SK-N-SH (cell line): ENCODE measurements around the gene C13orf46. TPM values are rescaled to one million over a fixed set of nuclear protein-coding genes. Genes with fewer than 3 reads are reported as not detected.

ENCODE experiments used
- CTCF ChIA-PET: fragments of 300-600, 350-600 bp; formaldehyde crosslinking; extraction: SDS; loops from one replicate; lab custom pipeline; 2021; lab: Yijun Ruan, JAX
- POLR2A ChIA-PET: fragments of 350-600 bp; sonication (Branson Sonifier 250); formaldehyde crosslinking; extraction: SDS; loops from one replicate; lab custom pipeline; 2020; ENCODE audit warnings: antibody characterized with exemption, inconsistent platforms; lab: Yijun Ruan, JAX
- DNase-seq: peaks from one replicate; pipeline ENCODE4 v3.0.0; 2012
- H2AFZ ChIP-seq: fragments of 200-600 bp; sonication (generic); 2 replicates; pipeline ENCODE4 v1.8.1; 2016; ENCODE audit warnings: antibody characterized with exemption, mild to moderate bottlenecking, low read depth
- H3F3A ChIP-seq: fragments of 200-600 bp; sonication (generic); replicated peaks from 2 replicates; pipeline ENCODE3; 2016; ENCODE audit warnings: antibody characterized with exemption, mild to moderate bottlenecking; ENCODE audit not compliant: insufficient read depth
- H3K27ac ChIP-seq, 2 experiments: fragments of 200-500 bp in 1 of 2; fragments of 200-600 bp in 1 of 2; sonication (Bioruptor generic) in 1 of 2; sonication (generic), shearing (Covaris generic) in 1 of 2; 2 replicates each; pipeline versions ENCODE4 v1.5.1 to v1.6.1; 2014 to 2016; ENCODE audit warnings: low read depth in 2 of 2, inconsistent platforms in 1 of 2, low read length in 1 of 2, mild to moderate bottlenecking in 1 of 2, mixed read lengths in 1 of 2
- H3K27me3 ChIP-seq: fragments of 200-600 bp; sonication (generic), shearing (Covaris generic); 2 replicates; pipeline ENCODE4 v1.6.1; 2016; ENCODE audit warnings: mixed run types; ENCODE audit not compliant: insufficient read depth
- H3K36me3 ChIP-seq, 2 experiments: fragments of 200-500 bp in 1 of 2; fragments of 200-600 bp in 1 of 2; sonication (Bioruptor generic) in 1 of 2; sonication (generic) in 1 of 2; replicated peaks in 1 of 2; 2 replicates each; pipeline versions ENCODE3 to v1.5.1; 2014 to 2016; ENCODE audit warnings: low read length in 1 of 2, mild to moderate bottlenecking in 1 of 2; ENCODE audit not compliant: insufficient read depth in 2 of 2, control insufficient read depth in 1 of 2
- H3K4me1 ChIP-seq, 2 experiments: fragments of 200-500 bp in 1 of 2; fragments of 200-600 bp in 1 of 2; sonication (Bioruptor generic) in 1 of 2; sonication (generic), shearing (Covaris generic) in 1 of 2; 2 replicates each; pipeline versions ENCODE4 v1.5.1 to v1.6.1; 2014 to 2016; ENCODE audit warnings: low read depth in 1 of 2, low read length in 1 of 2, mixed run types in 1 of 2; ENCODE audit not compliant: insufficient read depth in 2 of 2, control insufficient read depth in 1 of 2
- H3K4me2 ChIP-seq: fragments of 200-600 bp; sonication (generic), shearing (Covaris generic); 2 replicates; pipeline ENCODE4 v1.6.1; 2017; ENCODE audit warnings: mixed run types
- H3K4me3 ChIP-seq, 2 experiments: fragments of 200-500 bp in 1 of 2; fragments of 200-600 bp in 1 of 2; sonication (Bioruptor generic) in 1 of 2; sonication (generic), shearing (Covaris generic) in 1 of 2; 2 replicates each; pipeline versions ENCODE4 v1.5.1 to v1.8.1; 2014 to 2016; ENCODE audit warnings: low read depth in 2 of 2, inconsistent platforms in 1 of 2, low read length in 1 of 2, mild to moderate bottlenecking in 1 of 2, mixed read lengths in 1 of 2, moderate library complexity in 1 of 2
- H3K79me2 ChIP-seq: fragments of 200-600 bp; sonication (generic); 2 replicates; pipeline ENCODE4 v1.8.1; 2017; ENCODE audit warnings: mild to moderate bottlenecking; ENCODE audit not compliant: insufficient read depth
- H3K9ac ChIP-seq: fragments of 200-600 bp; sonication (generic); 2 replicates; pipeline ENCODE4 v1.6.1; 2017; ENCODE audit warnings: mixed run types
- H3K9me2 ChIP-seq: fragments of 200-600 bp; sonication (generic); 2 replicates; pipeline ENCODE4 v1.6.1; 2017; ENCODE audit warnings: mixed run types
- H3K9me3 ChIP-seq: fragments of 200-600 bp; sonication (generic); 2 replicates; pipeline ENCODE4 v1.6.1; 2017; ENCODE audit warnings: mixed run types, mild to moderate bottlenecking, moderate library complexity
- H4K20me1 ChIP-seq: fragments of 200-600 bp; sonication (generic); 2 replicates; pipeline ENCODE4 v1.6.1; 2017; ENCODE audit warnings: mild to moderate bottlenecking, mixed run types; ENCODE audit not compliant: insufficient read depth
- CHD2 ChIP-seq: fragments of 150-350 bp; IDR thresholded peaks from 2 replicates; pipeline ENCODE4 v1.6.1; 2018; ENCODE audit warnings: low read length; ENCODE audit not compliant: partially characterized antibody
- FOSL2 ChIP-seq: IDR thresholded peaks from 2 replicates; pipeline ENCODE4 v1.4.0; 2012; ENCODE audit warnings: low read depth, mild to moderate bottlenecking, moderate library complexity, borderline replicate concordance
- FOXM1 ChIP-seq: IDR thresholded peaks from 2 replicates; pipeline ENCODE4 v1.4.0; 2012; ENCODE audit warnings: low read depth, mild to moderate bottlenecking
- GABPA ChIP-seq: IDR thresholded peaks from 2 replicates; pipeline ENCODE4 v1.4.0; 2012; ENCODE audit warnings: low read depth, mild to moderate bottlenecking
- GATA2 ChIP-seq: sonication (generic); formaldehyde crosslinking; IDR thresholded peaks from 2 replicates; pipeline ENCODE4 v1.5.0; 2020; ENCODE audit warnings: mild to moderate bottlenecking, missing genetic modification reagents
- NFIC ChIP-seq: IDR thresholded peaks from 2 replicates; pipeline ENCODE4 v1.4.0; 2012; ENCODE audit warnings: borderline replicate concordance
- NRF1 ChIP-seq: IDR thresholded peaks from 2 replicates; pipeline ENCODE4 v1.6.1; 2012; ENCODE audit warnings: low read depth, mild to moderate bottlenecking, low read length
- POLR2AphosphoS5 ChIP-seq: IDR thresholded peaks from 2 replicates; pipeline ENCODE4 v1.6.1; 2012; ENCODE audit warnings: low read depth, low read length
- REST ChIP-seq: IDR thresholded peaks from 2 replicates; pipeline ENCODE4 v1.6.1; 2012; ENCODE audit warnings: mild to moderate bottlenecking, low read depth, low read length, moderate library complexity
- RFX5 ChIP-seq: IDR thresholded peaks from 2 replicates; pipeline ENCODE4 v1.6.1; 2012; ENCODE audit warnings: mild to moderate bottlenecking, improper control_type of control experiment, low read length
- RXRA ChIP-seq: IDR thresholded peaks from 2 replicates; pipeline ENCODE4 v1.4.0; 2012; ENCODE audit warnings: low read depth, mild to moderate bottlenecking, borderline replicate concordance
- SMC3 ChIP-seq: IDR thresholded peaks from 2 replicates; pipeline ENCODE4 v1.6.1; 2012; ENCODE audit warnings: low read depth, low read length, improper control_type of control experiment
- TCF12 ChIP-seq: IDR thresholded peaks from 2 replicates; pipeline ENCODE4 v1.4.0; 2012
- TEAD4 ChIP-seq: IDR thresholded peaks from 2 replicates; pipeline ENCODE4 v1.4.0; 2012; ENCODE audit warnings: mild to moderate bottlenecking, borderline replicate concordance; ENCODE audit not compliant: insufficient read depth
- WGBS: methylation state at CpG from one replicate; pipeline ENCODE4 v1.1.6; 2017; ENCODE audit warnings: low lambda C conversion rate; 5-methylcytosine and 5-hydroxymethylcytosine counted together
- polyA plus RNA-seq, 3 experiments: library from polyadenylated mRNA; depleted of rRNA; stranded (reverse); fragments of >200 nt; gene quantifications; 2 replicates each; pipeline ENCODE4 v1.2.3, GENCODE V29; 2012
- TF ChIP-seq, protein P1 (sequence below): IDR thresholded peaks from 2 replicates; pipeline ENCODE4 v1.4.0; 2012; ENCODE audit warnings: low read depth, borderline replicate concordance

C13orf46 gene
- polyA plus RNA-seq, 1 of the 3 experiments (the other 2 are of a cell fraction): 1.7 TPM

GRCh38 chr13:113931841-113932459 is 41.9 kb downstream of the C13orf46 start:
- CTCF ChIA-PET: no interaction called here
- H4K20me1 ChIP-seq: no peaks in the 10 kb centered on the region
- peaks cover 0 to 46% of the 10 kb centered on the region in 2 experiments; a peak in 1 of 4 replicates for H3K4me1 ChIP-seq
- H3K4me2 ChIP-seq: no peak overlapping the region
- no peaks in the 10 kb centered on the region for H3K9me2 ChIP-seq
- POLR2A ChIA-PET: no interaction called here
- no peak overlapping the region for H3K9ac ChIP-seq
- H3K79me2 ChIP-seq: no peaks in the 10 kb centered on the region
- H3K9me3 ChIP-seq: no peaks in the 10 kb centered on the region
- H3K27ac ChIP-seq: no peak overlapping the region
- 89% methylated on average over 16 of the region's 16 CpGs for WGBS
- peaks cover 8% of the 10 kb centered on the region for H3F3A ChIP-seq
- H3K27me3 ChIP-seq: no peaks in the 10 kb centered on the region
- DNase-seq: no peak
- TF ChIP-seq REST: no peak
- no peak for TF ChIP-seq FOSL2
- TF ChIP-seq POLR2AphosphoS5: no peak
- no peak for TF ChIP-seq TCF12
- no peak for TF ChIP-seq SMC3
- TF ChIP-seq NFIC: no peak
- TF ChIP-seq RFX5: no peak
- no peak for TF ChIP-seq NRF1
- TF ChIP-seq GABPA: no peak
- no peak for TF ChIP-seq RXRA
- no peak for TF ChIP-seq FOXM1
- TF ChIP-seq, protein P1, sequence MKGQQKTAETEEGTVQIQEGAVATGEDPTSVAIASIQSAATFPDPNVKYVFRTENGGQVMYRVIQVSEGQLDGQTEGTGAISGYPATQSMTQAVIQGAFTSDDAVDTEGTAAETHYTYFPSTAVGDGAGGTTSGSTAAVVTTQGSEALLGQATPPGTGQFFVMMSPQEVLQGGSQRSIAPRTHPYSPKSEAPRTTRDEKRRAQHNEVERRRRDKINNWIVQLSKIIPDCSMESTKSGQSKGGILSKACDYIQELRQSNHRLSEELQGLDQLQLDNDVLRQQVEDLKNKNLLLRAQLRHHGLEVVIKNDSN: no peak
- no peak for TF ChIP-seq GATA2 (CRISPR knock-in tag)
- TF ChIP-seq CHD2: no peak
- no peak for TF ChIP-seq TEAD4
- H3K36me3 ChIP-seq: no peaks in the 10 kb centered on the region
- no peak overlapping the region for H2AFZ ChIP-seq
- H3K4me3 ChIP-seq: no peak overlapping the region
